ENCODE results near the gene DHRS9. TPM values are rescaled to one million over a fixed set of nuclear protein-coding genes. Genes with fewer than 3 reads are reported as not detected.

The DHRS9 gene
- total and polyA plus RNA-seq, 9 of the 15 experiments (the other 6 are each of a cell fraction or from before 2014, with no cell fraction given) = 0.27 to 1.7 (median 0.69) TPM

GRCh38 chr2:169112841-169113240, 43.5 kb downstream of the DHRS9 start:
- Histone ChIP-seq H3K79me2 (ENCODE audit: control insufficient read depth, insufficient read depth, low read length) (no peaks in the 10 kb centered on the region), H3K4me1 (replicated peaks in 1 of 2; ENCODE audit: control insufficient read depth in 2 of 2, insufficient read depth in 2 of 2, low read length in 2 of 2) (peaks cover 0 to 16% of the 10 kb centered on the region in 2 experiments; a peak in 3 of 5 replicates), H3K9me1 (ENCODE audit: control insufficient read depth, insufficient read depth, low read length) (no peaks in the 10 kb centered on the region), H3K27me3 (ENCODE audit: control insufficient read depth in 2 of 2, insufficient read depth in 2 of 2, low read length in 2 of 2) (no peaks in the 10 kb centered on the region), H3K4me3 (no peak overlapping the region), H3K36me3 (ENCODE audit: control insufficient read depth, insufficient read depth, low read length) (no peaks in the 10 kb centered on the region), H4K20me1 (replicated peaks; ENCODE audit: control insufficient read depth, insufficient read depth, low read length) (no peaks in the 10 kb centered on the region), H3K27ac (ENCODE audit: extremely low read depth, low read depth, low read length) (no peak overlapping the region), H3K4me2 (ENCODE audit: insufficient read depth, low read length) (no peak overlapping the region), H3K9me3 (replicated peaks; ENCODE audit: control insufficient read depth, insufficient read depth, low read depth, low read length) (no peaks in the 10 kb centered on the region), H3K9ac (ENCODE audit: insufficient read depth in 1 of 2, low read depth in 2 of 2, low read length in 2 of 2) (no peak overlapping the region), H2AFZ (ENCODE audit: low read depth, low read length) (no peak overlapping the region)
- in situ Hi-C loops (cut with MboI) = loop anchor here (5.0 kb wide), 1 partner anchor 109 kb away; no protein-coding TSS in a partner anchor
- ATAC-seq (no peak), FAIRE-seq (no peak), DNase-seq (ENCODE audit: extremely low read depth in 1 of 4, low spot score in 3 of 4) (no peak)
- ChIA-PET POLR2A (interaction anchor here (0.7 kb wide), 1 partner anchor 37 kb away, joined by 3 read pairs; no protein-coding TSS in a partner anchor), CTCF (ENCODE audit: low intra/inter-chr PET ratio) (no interaction called here)
- TF ChIP-seq SNAPC5 (CRISPR knock-in tag; IDR thresholded peaks at IDR 0.05) = no peak
- no peak for TF ChIP-seq ZNF583 (CRISPR knock-in tag; IDR thresholded peaks at IDR 0.05)
- no peak for TF ChIP-seq HDAC2 (IDR thresholded peaks at IDR 0.05)
- no peak for TF ChIP-seq STAT6 (CRISPR knock-in tag; IDR thresholded peaks at IDR 0.05)
- peak; percentile 57 for TF ChIP-seq NFE2 (IDR thresholded peaks at IDR 0.05; ENCODE audit: low read depth)
- TF ChIP-seq KAT7 (CRISPR knock-in tag; IDR thresholded peaks at IDR 0.05; ENCODE audit: borderline replicate concordance) = no peak
- TF ChIP-seq SUPT5H (IDR thresholded peaks at IDR 0.05) = no peak
- TF ChIP-seq CAMTA2 (CRISPR knock-in tag; conservative IDR thresholded peaks at IDR 0.05) = no peak
- intact Hi-C loops (cut with micrococcal nuclease) = loop anchor here (10.0 kb wide), 1 partner anchor 412 kb away; no protein-coding TSS in a partner anchor
- BruUV-seq (replicated peaks) = no TSS peak
- WGBS (ENCODE audit: insufficient coverage, low coverage, missing lambda C conversion rate) = 44% methylated on average over 6 of the region's 6 CpGs
